ENCODE results near the gene CBFA2T2. TPM values are rescaled to one million over a fixed set of nuclear protein-coding genes. Genes with fewer than 3 reads are reported as not detected.
"Not testable (repeated sequence)": the region's sequence is repeated elsewhere in the genome, so short reads cannot be mapped to it uniquely, and the experiment has no call there.

Gene CBFA2T2
- total RNA-seq, 1 donor: 11.2 TPM

- Histone ChIP-seq H3K27ac (ENCODE audit: low read depth, low read length) (no peak overlapping the region), H2AFZ (ENCODE audit: low read length) (no peak overlapping the region), H3K4me2 (ENCODE audit: insufficient read depth, low read length) (no peak overlapping the region), H3K79me2 (ENCODE audit: insufficient read depth, low read length) (peaks cover 58% of the 10 kb centered on the region), H3K4me3 (ENCODE audit: insufficient read depth, low read length) (no peak overlapping the region), H3K4me1 (ENCODE audit: insufficient read depth, low read length) (peaks cover 6% of the 10 kb centered on the region), H3K36me3 (ENCODE audit: insufficient read depth, low read length) (no peaks in the 10 kb centered on the region), H3K9me3 (ENCODE audit: low read depth, low read length) (no peaks in the 10 kb centered on the region), H4K20me1 (ENCODE audit: insufficient read depth, low read length) (peaks cover 17% of the 10 kb centered on the region), H3K27me3 (ENCODE audit: insufficient read depth, low read length) (no peaks in the 10 kb centered on the region)
- no peak for TF ChIP-seq CTCF (IDR thresholded peaks at IDR 0.05; ENCODE audit: extremely low read depth, low read depth, low read length)
- DNase-seq (ENCODE audit: insufficient read length, low spot score, missing footprints): peak; percentile 67
These were observed 3.3 kb downstream of the CBFA2T2 start for GRCh38 chr20:33493076-33493766.

- H3K9me3 ChIP-seq (ENCODE audit: low read depth, low read length): not testable (repeated sequence)
These were observed 6.9 kb downstream of the CBFA2T2 start for GRCh38 chr20:33496776-33497175.

GRCh38 chr20:33499355-33499754 is 9.5 kb downstream of the CBFA2T2 start:
- Histone ChIP-seq H3K27ac (ENCODE audit: low read depth, low read length) (no peak overlapping the region), H4K20me1 (ENCODE audit: insufficient read depth, low read length) (peaks cover 12% of the 10 kb centered on the region), H2AFZ (ENCODE audit: low read length) (no peak overlapping the region), H3K9me3 (ENCODE audit: low read depth, low read length) (no peaks in the 10 kb centered on the region), H3K4me1 (ENCODE audit: insufficient read depth, low read length) (no peaks in the 10 kb centered on the region), H3K79me2 (ENCODE audit: insufficient read depth, low read length) (peaks cover 45% of the 10 kb centered on the region), H3K4me2 (ENCODE audit: insufficient read depth, low read length) (no peak overlapping the region), H3K36me3 (ENCODE audit: insufficient read depth, low read length) (no peaks in the 10 kb centered on the region), H3K4me3 (ENCODE audit: insufficient read depth, low read length) (no peak overlapping the region), H3K27me3 (ENCODE audit: insufficient read depth, low read length) (no peaks in the 10 kb centered on the region)
- no peak for DNase-seq (ENCODE audit: insufficient read length, low spot score, missing footprints)
- no peak for TF ChIP-seq CTCF (IDR thresholded peaks at IDR 0.05; ENCODE audit: extremely low read depth, low read depth, low read length)

More at GRCh38 chr20:33496776-33497175, 6.9 kb downstream of the CBFA2T2 start:
- not testable (repeated sequence) for H3K27me3 ChIP-seq (ENCODE audit: insufficient read depth, low read length); H3K4me2 ChIP-seq (ENCODE audit: insufficient read depth, low read length); H3K36me3 ChIP-seq (ENCODE audit: insufficient read depth, low read length); H3K4me1 ChIP-seq (ENCODE audit: insufficient read depth, low read length); H3K27ac ChIP-seq (ENCODE audit: low read depth, low read length); H2AFZ ChIP-seq (ENCODE audit: low read length); H3K4me3 ChIP-seq (ENCODE audit: insufficient read depth, low read length)
- H3K79me2 ChIP-seq (ENCODE audit: insufficient read depth, low read length): peaks cover 59% of the 10 kb centered on the region
- H4K20me1 ChIP-seq (ENCODE audit: insufficient read depth, low read length): peaks cover 14% of the 10 kb centered on the region
- DNase-seq (ENCODE audit: insufficient read length, low spot score, missing footprints): peak; percentile 30

- no peaks in the 10 kb centered on the region for H3K4me1 ChIP-seq (ENCODE audit: insufficient read depth, low read length)
- no peak overlapping the region for H2AFZ ChIP-seq (ENCODE audit: low read length)
- no peaks in the 10 kb centered on the region for H3K9me3 ChIP-seq (ENCODE audit: low read depth, low read length)
- H4K20me1 ChIP-seq (ENCODE audit: insufficient read depth, low read length): peaks cover 18% of the 10 kb centered on the region
- no peak for DNase-seq (ENCODE audit: insufficient read length, low spot score, missing footprints)
- H3K27ac ChIP-seq (ENCODE audit: low read depth, low read length): no peak overlapping the region
- no peaks in the 10 kb centered on the region for H3K36me3 ChIP-seq (ENCODE audit: insufficient read depth, low read length)
- no peak for TF ChIP-seq CTCF (IDR thresholded peaks at IDR 0.05; ENCODE audit: extremely low read depth, low read depth, low read length)
- H3K4me2 ChIP-seq (ENCODE audit: insufficient read depth, low read length): no peak overlapping the region
- H3K27me3 ChIP-seq (ENCODE audit: insufficient read depth, low read length): no peaks in the 10 kb centered on the region
- no peak overlapping the region for H3K4me3 ChIP-seq (ENCODE audit: insufficient read depth, low read length)
- H3K79me2 ChIP-seq (ENCODE audit: insufficient read depth, low read length): peaks cover 47% of the 10 kb centered on the region
These were observed 11.1 kb downstream of the CBFA2T2 start for GRCh38 chr20:33501000-33501399.
